GM12801 (cell line): ENCODE measurements around the gene FTSJ3.

Experiments used
- CTCF ChIP-seq: IDR thresholded peaks from one replicate; pipeline ENCODE4 v1.5.1; 2011; ENCODE audit warnings: control low read depth; ENCODE audit not compliant: insufficient read length; ENCODE audit errors: extremely low read depth

Gene FTSJ3

GRCh38 chr17:63774969-63775265 is 52.5 kb downstream of the FTSJ3 start:
- TF ChIP-seq CTCF = no peak

GRCh38 chr17:63774141-63774968 is 53.1 kb downstream of the FTSJ3 start, which contains the start of gene DDX42:
TSS of gene DDX42 (plus strand) at chr17:63774170. CDS start at chr17:63787050, 12,880 bp downstream.
- TF ChIP-seq CTCF = no peak

GRCh38 chr17:63773272-63774140 is 54.0 kb downstream of the FTSJ3 start, which contains the start of gene CCDC47:
TSS of gene CCDC47 (minus strand) at chr17:63773597. CDS start at chr17:63766175, 7,422 bp downstream.
- TF ChIP-seq CTCF = no peak

- TF ChIP-seq CTCF = no peak
These were observed 54.6 kb downstream of the FTSJ3 start for GRCh38 chr17:63772801-63773271.
